KMS-11 (cell line): ENCODE data around the gene CRMP1.
"Not testable (repeated sequence)": the region's sequence is repeated elsewhere in the genome, so short reads cannot be mapped to it uniquely, and the experiment has no call there.

Source experiments
- H2AFZ ChIP-seq: fragments of 200-600 bp; sonication (generic); 2 replicates; pipeline ENCODE4 v1.6.1; 2016; ENCODE audit warnings: antibody characterized with exemption, mixed run types, low read depth
- H3K27ac ChIP-seq: fragments of 200-600 bp; sonication (generic); 2 replicates; pipeline ENCODE4 v1.6.1; 2016; ENCODE audit warnings: mild to moderate bottlenecking, mixed run types
- H3K27me3 ChIP-seq: fragments of 200-600 bp; sonication (generic); 2 replicates; pipeline ENCODE4 v1.6.1; 2017; ENCODE audit warnings: mild to moderate bottlenecking, low read depth, mixed run types, moderate library complexity; ENCODE audit not compliant: insufficient read depth
- H3K36me3 ChIP-seq: fragments of 200-600 bp; sonication (generic); 2 replicates; pipeline ENCODE4 v1.6.1; 2017; ENCODE audit warnings: mild to moderate bottlenecking, mixed run types; ENCODE audit not compliant: insufficient read depth
- H3K4me1 ChIP-seq: fragments of 200-600 bp; sonication (generic); 2 replicates; pipeline ENCODE4 v1.6.1; 2016; ENCODE audit warnings: mild to moderate bottlenecking, low read depth, mixed run types; ENCODE audit not compliant: poor library complexity, severe bottlenecking
- H3K4me2 ChIP-seq: fragments of 200-600 bp; sonication (generic); 2 replicates; pipeline ENCODE4 v1.7.0; 2016; ENCODE audit warnings: mild to moderate bottlenecking, mixed run types
- H3K4me3 ChIP-seq: fragments of 200-600 bp; sonication (generic); IDR thresholded peaks from 2 replicates; pipeline ENCODE4 v1.6.1; 2017; ENCODE audit warnings: low read depth, low read length, mixed read lengths; ENCODE audit not compliant: insufficient read depth
- H3K79me2 ChIP-seq: fragments of 200-600 bp; sonication (generic); 2 replicates; pipeline ENCODE4 v1.6.1; 2016; ENCODE audit warnings: low read depth, mixed run types; ENCODE audit not compliant: insufficient read depth
- H3K9ac ChIP-seq: fragments of 200-600 bp; sonication (generic); 2 replicates; pipeline ENCODE4 v1.6.1; 2016; ENCODE audit warnings: mild to moderate bottlenecking, mixed run types
- H4K20me1 ChIP-seq: fragments of 200-600 bp; sonication (generic); 2 replicates; pipeline ENCODE4 v1.6.1; 2016; ENCODE audit warnings: mild to moderate bottlenecking, mixed run types; ENCODE audit not compliant: insufficient read depth
- TF ChIP-seq, protein P1 (sequence below): fragments of 200-600 bp; sonication (generic); conservative IDR thresholded peaks from 2 replicates; pipeline ENCODE4 v1.6.1; 2017; ENCODE audit warnings: low read depth, mild to moderate bottlenecking, antibody characterized with exemption, low read length, moderate library complexity, mixed read lengths

CRMP1 gene

DNA sequence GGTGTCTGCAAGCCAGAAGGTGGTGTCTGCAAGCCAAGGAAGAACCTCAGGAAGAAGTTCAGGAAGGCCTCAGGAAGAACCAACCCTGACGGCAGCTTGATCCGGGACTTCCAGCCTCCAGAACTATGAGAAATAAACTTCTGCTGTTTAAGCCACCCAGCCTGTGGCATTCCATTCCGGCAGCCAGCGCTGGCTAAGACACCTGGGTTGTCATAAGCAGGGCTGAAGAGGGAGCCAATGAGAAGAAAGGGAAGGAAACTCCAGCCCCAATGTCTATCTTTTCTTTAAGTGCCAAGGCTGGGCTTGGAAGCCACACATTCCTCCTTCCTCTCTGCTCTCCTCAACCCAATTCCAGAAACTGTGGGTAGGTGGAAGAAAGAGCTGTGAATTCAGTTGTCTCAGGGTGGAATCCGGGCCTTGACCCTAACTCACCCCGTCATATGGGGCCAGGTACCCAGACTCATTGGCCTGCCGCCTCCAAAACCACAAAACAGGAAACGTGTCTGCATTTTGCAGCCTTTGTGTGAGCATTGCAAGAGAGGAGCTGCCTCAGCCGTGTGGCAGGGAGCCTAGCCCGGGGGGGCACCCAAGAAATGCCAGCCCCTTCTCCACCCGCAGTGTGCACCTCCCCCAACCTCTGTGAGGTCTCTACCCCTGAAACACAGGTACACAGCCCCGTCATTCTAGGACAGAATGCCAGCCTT, 26.8 kb downstream of the CRMP1 start:
- no peak overlapping the region; the same call in 1 of the 2 replicates for H2AFZ ChIP-seq
- H4K20me1 ChIP-seq: no peaks in the 10 kb centered on the region
- TF ChIP-seq, protein P1, sequence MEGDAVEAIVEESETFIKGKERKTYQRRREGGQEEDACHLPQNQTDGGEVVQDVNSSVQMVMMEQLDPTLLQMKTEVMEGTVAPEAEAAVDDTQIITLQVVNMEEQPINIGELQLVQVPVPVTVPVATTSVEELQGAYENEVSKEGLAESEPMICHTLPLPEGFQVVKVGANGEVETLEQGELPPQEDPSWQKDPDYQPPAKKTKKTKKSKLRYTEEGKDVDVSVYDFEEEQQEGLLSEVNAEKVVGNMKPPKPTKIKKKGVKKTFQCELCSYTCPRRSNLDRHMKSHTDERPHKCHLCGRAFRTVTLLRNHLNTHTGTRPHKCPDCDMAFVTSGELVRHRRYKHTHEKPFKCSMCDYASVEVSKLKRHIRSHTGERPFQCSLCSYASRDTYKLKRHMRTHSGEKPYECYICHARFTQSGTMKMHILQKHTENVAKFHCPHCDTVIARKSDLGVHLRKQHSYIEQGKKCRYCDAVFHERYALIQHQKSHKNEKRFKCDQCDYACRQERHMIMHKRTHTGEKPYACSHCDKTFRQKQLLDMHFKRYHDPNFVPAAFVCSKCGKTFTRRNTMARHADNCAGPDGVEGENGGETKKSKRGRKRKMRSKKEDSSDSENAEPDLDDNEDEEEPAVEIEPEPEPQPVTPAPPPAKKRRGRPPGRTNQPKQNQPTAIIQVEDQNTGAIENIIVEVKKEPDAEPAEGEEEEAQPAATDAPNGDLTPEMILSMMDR: no peak
- H3K4me2 ChIP-seq: no peak overlapping the region
- H3K36me3 ChIP-seq: no peaks in the 10 kb centered on the region
- no peak overlapping the region for H3K9ac ChIP-seq
- no peak overlapping the region for H3K27ac ChIP-seq
- H3K27me3 ChIP-seq: no peaks in the 10 kb centered on the region
- no peaks in the 10 kb centered on the region for H3K79me2 ChIP-seq
- peaks cover 7% of the 10 kb centered on the region for H3K4me1 ChIP-seq
- H3K4me3 ChIP-seq: no peak overlapping the region

DNA sequence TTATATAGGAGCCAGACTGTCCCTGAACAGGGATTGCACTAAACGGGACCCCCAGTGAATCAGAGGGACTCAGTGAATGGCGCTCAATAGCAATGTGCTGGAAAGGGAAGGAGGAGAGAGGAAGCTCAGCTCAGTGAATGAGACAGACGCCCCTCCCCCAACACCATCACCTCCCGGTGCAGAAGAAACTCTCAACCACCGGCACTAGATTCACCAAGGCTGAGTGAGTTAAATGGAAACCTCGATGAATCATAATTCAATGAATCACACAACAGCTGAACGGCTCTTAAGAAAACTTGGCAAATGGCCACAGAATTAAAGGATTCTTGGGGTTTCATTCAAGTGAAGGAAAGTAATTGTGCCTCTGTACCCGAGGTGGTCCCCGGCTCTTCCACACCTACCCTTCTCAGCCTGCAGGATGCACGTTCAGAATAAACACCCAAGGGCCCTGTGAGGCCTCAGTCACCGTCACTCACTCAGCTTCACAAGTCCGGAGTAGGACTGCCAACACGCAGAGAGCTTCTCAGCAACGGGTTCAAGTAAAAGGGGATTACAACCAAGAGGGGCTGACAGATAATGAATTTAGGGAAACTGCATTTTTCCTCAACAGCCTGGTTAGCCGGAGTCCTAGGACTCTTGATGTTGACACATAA, 29.3 kb downstream of the CRMP1 start:
- H3K27ac ChIP-seq: no peak overlapping the region
- H4K20me1 ChIP-seq: no peaks in the 10 kb centered on the region
- no peak overlapping the region for H3K4me2 ChIP-seq
- H3K79me2 ChIP-seq: no peaks in the 10 kb centered on the region
- H3K27me3 ChIP-seq: no peaks in the 10 kb centered on the region
- no peak overlapping the region for H2AFZ ChIP-seq
- H3K4me1 ChIP-seq: peaks cover 7% of the 10 kb centered on the region
- TF ChIP-seq, protein P1: no peak
- no peak overlapping the region for H3K9ac ChIP-seq
- H3K4me3 ChIP-seq: no peak overlapping the region
- no peaks in the 10 kb centered on the region for H3K36me3 ChIP-seq

DNA sequence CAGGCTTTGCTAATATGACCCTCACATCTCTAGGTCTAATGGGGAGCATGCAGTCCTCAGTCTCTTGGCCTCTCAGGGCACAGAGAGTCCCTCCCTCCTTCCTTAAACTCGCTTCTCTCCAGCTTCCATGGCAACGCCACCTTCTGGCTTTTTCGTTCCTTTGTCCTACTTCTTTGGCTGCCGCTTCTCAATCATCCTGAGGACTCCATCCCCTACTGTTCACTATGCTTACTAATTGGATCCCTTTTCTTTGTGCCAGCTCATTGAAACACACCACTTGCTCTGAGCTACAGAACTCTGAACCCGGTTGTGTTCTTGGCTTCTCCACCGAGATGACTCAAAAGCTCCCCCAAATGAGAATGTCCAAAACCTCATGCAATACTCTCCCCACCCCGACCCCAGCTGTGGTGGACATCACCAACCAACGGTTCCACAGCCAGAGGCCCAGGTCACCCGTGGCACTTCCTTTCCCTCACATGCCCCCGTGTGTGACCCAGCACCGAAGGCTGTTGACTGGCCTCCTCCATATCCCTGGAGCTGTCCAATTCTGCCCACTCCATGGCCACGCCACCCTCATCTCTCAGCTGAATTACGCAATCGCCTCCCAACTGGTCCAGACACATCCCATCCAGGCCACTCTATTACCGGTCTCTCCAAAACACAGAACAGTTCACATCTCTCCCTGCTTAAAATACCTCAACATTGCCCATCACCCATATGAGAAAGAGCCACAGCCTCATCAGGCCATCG, 34.7 kb downstream of the CRMP1 start:
- no peaks in the 10 kb centered on the region for H3K4me1 ChIP-seq
- no peaks in the 10 kb centered on the region for H3K79me2 ChIP-seq
- H2AFZ ChIP-seq: no peak overlapping the region
- TF ChIP-seq, protein P1: no peak
- H3K36me3 ChIP-seq: no peaks in the 10 kb centered on the region
- H4K20me1 ChIP-seq: no peaks in the 10 kb centered on the region
- no peak overlapping the region for H3K4me2 ChIP-seq
- no peak overlapping the region for H3K27ac ChIP-seq
- no peaks in the 10 kb centered on the region for H3K27me3 ChIP-seq
- no peak overlapping the region for H3K9ac ChIP-seq
- no peak overlapping the region for H3K4me3 ChIP-seq

DNA sequence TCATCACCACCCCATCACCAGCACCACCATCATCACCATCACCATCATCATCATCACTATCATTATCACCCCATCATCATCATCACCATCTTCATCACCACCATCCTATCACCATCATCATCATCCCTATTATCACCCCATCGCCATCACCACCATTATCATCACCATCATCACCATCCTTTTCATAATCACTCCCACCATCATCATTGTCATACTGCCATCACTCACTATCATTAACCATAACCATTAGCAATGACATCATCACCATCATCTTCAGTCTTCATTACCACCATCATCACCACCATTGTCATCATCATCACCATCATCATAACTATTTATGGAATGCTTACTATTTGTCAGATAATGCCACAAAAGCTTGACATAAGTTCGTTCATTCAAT, 35.7 kb downstream of the CRMP1 start:
- TF ChIP-seq, protein P1: no peak
- no peaks in the 10 kb centered on the region for H3K4me1 ChIP-seq
- H3K9ac ChIP-seq: no peak overlapping the region

DNA sequence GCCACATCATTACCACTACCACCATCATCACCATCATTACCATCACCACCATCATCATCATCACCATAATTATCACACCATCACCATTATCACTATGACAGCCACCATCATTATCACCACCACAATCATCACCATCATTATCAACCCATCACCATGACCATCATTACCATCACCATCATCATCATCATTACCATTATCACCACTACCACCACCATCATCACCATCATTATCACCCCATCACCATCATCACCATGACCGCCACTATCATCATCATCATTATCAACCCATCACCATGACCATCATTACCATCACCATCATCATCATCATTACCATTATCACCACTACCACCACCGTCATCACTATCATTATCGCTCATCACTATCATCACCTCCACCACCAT, 36.5 kb downstream of the CRMP1 start:
- H3K4me3 ChIP-seq, H2AFZ ChIP-seq, H3K36me3 ChIP-seq, H3K27me3 ChIP-seq, H3K4me2 ChIP-seq, H3K27ac ChIP-seq, H4K20me1 ChIP-seq, H3K4me1 ChIP-seq, H3K9ac ChIP-seq, H3K79me2 ChIP-seq: not testable (repeated sequence)

More for the DNA sequence above, 35.7 kb downstream of the CRMP1 start:
- H3K4me3 ChIP-seq: no peak overlapping the region
- H3K79me2 ChIP-seq: no peaks in the 10 kb centered on the region
- H2AFZ ChIP-seq: no peak overlapping the region
- no peaks in the 10 kb centered on the region for H3K36me3 ChIP-seq
- no peak overlapping the region for H3K4me2 ChIP-seq
- H4K20me1 ChIP-seq: no peaks in the 10 kb centered on the region
- H3K27ac ChIP-seq: no peak overlapping the region
- H3K27me3 ChIP-seq: no peaks in the 10 kb centered on the region
